CD14-positive monocyte (primary cell): ENCODE data around the gene MEX3D. TPM values are rescaled to one million over a fixed set of nuclear protein-coding genes. Genes with fewer than 3 reads are reported as not detected.

ENCODE experiments used
- DNase-seq, 3 donors: peaks; one replicate each; pipeline ENCODE4 v3.0.0-alpha.2; 2011 to 2022
- H2AFZ ChIP-seq: 2 replicates; pipeline ENCODE4 v1.6.0; 2012; ENCODE audit warnings: mild to moderate bottlenecking, low read depth, low read length, inconsistent platforms; ENCODE audit not compliant: insufficient read depth, poor library complexity, severe bottlenecking
- H3K27ac ChIP-seq, 2 donors: 1 replicate in 1 of 2; 2 replicates in 1 of 2; pipeline ENCODE4 v1.5.1; 2012 to 2013; ENCODE audit warnings: low read length in 2 of 2, control low read depth in 1 of 2, inconsistent platforms in 1 of 2, low read depth in 1 of 2, mild to moderate bottlenecking in 1 of 2
- H3K27me3 ChIP-seq, 2 donors: one replicate each; pipeline versions ENCODE4 v1.6.0 to v1.6.1; 2011 to 2013; ENCODE audit warnings: low read length in 2 of 2; ENCODE audit not compliant: control insufficient read depth in 2 of 2, insufficient read depth in 2 of 2
- H3K36me3 ChIP-seq, 2 donors: replicated peaks in 1 of 2; 1 replicate in 1 of 2; 2 replicates in 1 of 2; pipeline versions ENCODE4 v1.5.1 to v1.6.1; 2012 to 2013; ENCODE audit warnings: low read length in 2 of 2, control low read depth in 1 of 2, inconsistent platforms in 1 of 2, mild to moderate bottlenecking in 1 of 2; ENCODE audit not compliant: insufficient read depth in 2 of 2, control insufficient read depth in 1 of 2
- H3K4me1 ChIP-seq, 2 donors: 1 replicate in 1 of 2; 2 replicates in 1 of 2; pipeline versions ENCODE4 v1.5.1 to v1.6.1; 2012 to 2013; ENCODE audit warnings: low read length in 2 of 2, control low read depth in 1 of 2, inconsistent platforms in 1 of 2, mild to moderate bottlenecking in 1 of 2, moderate library complexity in 1 of 2; ENCODE audit not compliant: insufficient read depth in 2 of 2, control insufficient read depth in 1 of 2
- H3K4me2 ChIP-seq: replicated peaks from 2 replicates; pipeline ENCODE3; 2012; ENCODE audit warnings: low read length, moderate library complexity, mild to moderate bottlenecking; ENCODE audit not compliant: poor library complexity, severe bottlenecking; ENCODE audit errors: extremely low read depth
- H3K4me3 ChIP-seq, 3 experiments: fragments of 200-600 bp in 1 of 3; sonication (generic) in 1 of 3; replicated peaks in 1 of 3; 1 replicate in 2 of 3; 2 replicates in 1 of 3; pipeline ENCODE4 v1.5.1; 2011 to 2013; ENCODE audit warnings: low read length in 3 of 3, mild to moderate bottlenecking in 3 of 3, control low read depth in 2 of 3, low read depth in 2 of 3, inconsistent platforms in 1 of 3, moderate library complexity in 1 of 3
- H3K79me2 ChIP-seq: 2 replicates; pipeline ENCODE4 v1.6.0; 2012; ENCODE audit warnings: mild to moderate bottlenecking, control low read depth, inconsistent platforms, low read length, moderate library complexity; ENCODE audit not compliant: insufficient read depth
- H3K9ac ChIP-seq: 2 replicates; pipeline ENCODE4 v1.6.0; 2017; ENCODE audit warnings: low read length, mild to moderate bottlenecking; ENCODE audit not compliant: insufficient read depth, poor library complexity, severe bottlenecking
- H3K9me3 ChIP-seq, 2 donors: replicated peaks in 1 of 2; 1 replicate in 1 of 2; 2 replicates in 1 of 2; pipeline versions ENCODE4 v1.5.1 to v1.6.1; 2012 to 2013; ENCODE audit warnings: low read length in 2 of 2, control low read depth in 1 of 2; ENCODE audit not compliant: control insufficient read depth in 1 of 2, insufficient read depth in 1 of 2
- H4K20me1 ChIP-seq: 2 replicates; pipeline ENCODE4 v1.6.0; 2012; ENCODE audit warnings: mild to moderate bottlenecking, low read length, control low read depth, moderate library complexity; ENCODE audit not compliant: insufficient read depth
- H3K27ac Mint-ChIP-seq, 7 donors: one replicate each; pipeline ENCODE4 v1.8.0; 2020; ENCODE audit warnings: mild to moderate bottlenecking in 7 of 7, mixed read lengths in 7 of 7, moderate library complexity in 6 of 7, inconsistent platforms in 2 of 7
- H3K27me3 Mint-ChIP-seq, 3 donors: one replicate each; pipeline ENCODE4 v1.8.0; 2021 to 2022; ENCODE audit warnings: low read depth in 3 of 3, mild to moderate bottlenecking in 3 of 3, mixed read lengths in 3 of 3, moderate library complexity in 3 of 3, inconsistent platforms in 1 of 3
- H3K36me3 Mint-ChIP-seq, 2 donors: one replicate each; pipeline ENCODE4 v1.8.0; 2020; ENCODE audit warnings: mixed read lengths in 2 of 2, inconsistent platforms in 1 of 2, mild to moderate bottlenecking in 1 of 2
- H3K4me1 Mint-ChIP-seq: one replicate; pipeline ENCODE4 v1.8.0; 2020; ENCODE audit warnings: mild to moderate bottlenecking, mixed read lengths
- H3K4me3 Mint-ChIP-seq, 2 donors: one replicate each; pipeline ENCODE4 v1.8.0; 2020; ENCODE audit warnings: mild to moderate bottlenecking in 2 of 2, mixed read lengths in 2 of 2, moderate library complexity in 1 of 2
- H3K9me3 Mint-ChIP-seq, 7 donors: one replicate each; pipeline ENCODE4 v1.8.0; 2020 to 2022; ENCODE audit warnings: mixed read lengths in 7 of 7, mild to moderate bottlenecking in 6 of 7, moderate library complexity in 6 of 7, inconsistent platforms in 2 of 7
- CTCF ChIP-seq: fragments of 200-600 bp; IDR thresholded peaks from one replicate; pipeline ENCODE4 v1.8.0; 2022; ENCODE audit warnings: antibody characterized with exemption, mild to moderate bottlenecking
- WGBS: methylation state at CpG from one replicate; pipeline ENCODE4 v1.1.5; 2013; ENCODE audit warnings: missing lambda C conversion rate; ENCODE audit not compliant: insufficient coverage; 5-methylcytosine and 5-hydroxymethylcytosine counted together
- intact Hi-C, 2 donors: fragments of 100-400 bp; cut with micrococcal nuclease; formaldehyde crosslinking; loops; one replicate each; pipeline versions ENCODE4 v1.15.0 to v1.15.1; 2023
- polyA plus RNA-seq, 3 donors: library from polyadenylated mRNA; depleted of rRNA in 1 of 3; unstranded in 2 of 3; stranded (reverse) in 1 of 3; fragments of 300-500 nt in 2 of 3; fragments of >200 nt in 1 of 3; fragmentation: Illumina TruSeq in 2 of 3; gene quantifications; 1 replicate in 2 of 3; 2 replicates in 1 of 3; pipeline ENCODE4 v1.2.3, GENCODE V29; 2012 to 2021

MEX3D gene
- polyA plus RNA-seq, 3 donors: 0.08 to 1.0 (median 0.10) TPM

DNA sequence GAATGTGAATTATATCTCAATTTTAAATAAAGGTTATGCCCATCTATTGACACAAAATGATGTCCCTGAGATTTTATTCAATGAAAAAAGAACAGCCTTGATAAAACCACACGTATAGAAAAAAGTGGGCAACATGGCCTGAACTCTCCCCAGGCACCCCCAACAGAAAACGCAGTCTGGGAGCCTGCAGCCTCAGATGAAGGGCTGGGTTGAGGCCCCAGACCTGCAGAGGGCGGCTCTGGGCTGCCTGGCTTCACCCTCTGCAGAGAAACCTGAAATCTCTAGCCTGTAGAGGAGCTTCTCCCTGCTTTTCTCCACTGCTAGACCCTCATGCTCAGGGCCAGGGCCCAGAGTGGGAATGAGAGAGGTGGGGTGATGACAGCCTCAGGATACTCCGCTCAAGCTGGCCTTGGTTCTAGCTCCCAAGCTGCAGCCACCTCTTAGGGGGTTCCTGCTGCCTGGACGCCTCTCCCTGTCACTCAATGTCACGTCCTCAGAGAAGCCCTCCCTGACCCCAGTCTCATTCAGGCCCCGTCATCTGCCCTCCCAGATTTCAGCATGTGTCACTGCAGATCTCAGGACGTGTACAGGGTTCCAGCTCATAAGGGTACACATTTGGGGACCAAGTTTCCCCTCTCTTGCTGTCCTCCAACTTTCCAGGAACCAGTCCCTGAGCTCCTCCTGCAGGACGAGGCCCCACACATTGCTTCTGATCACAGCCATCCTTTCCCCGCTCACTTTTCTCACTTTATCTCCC, 22.7 kb upstream of the MEX3D start:
- Mint-ChIP-seq H3K4me1 (peaks cover 28% of the 10 kb centered on the region), H3K4me3 (peak overlapping the region; percentile 83 to 91), H3K36me3 (peaks cover 6 to 15% of the 10 kb centered on the region in 2 donors), H3K27me3 (peaks cover 0 to 2% (median 0%) of the 10 kb centered on the region in 3 donors), H3K27ac (peak overlapping the region; percentile 35 to 89 (median 75)), H3K9me3 (no peaks in the 10 kb centered on the region)
- H3K79me2 ChIP-seq: peaks cover 58% of the 10 kb centered on the region
- H3K27me3 ChIP-seq: no peaks in the 10 kb centered on the region
- H2AFZ ChIP-seq: peak overlapping the region; percentile 83
- peak in 1 of 3 donors; percentile 29 for DNase-seq
- H4K20me1 ChIP-seq: peaks cover 37% of the 10 kb centered on the region
- peaks cover 1 to 4% of the 10 kb centered on the region in 2 donors for H3K36me3 ChIP-seq
- intact Hi-C loops: loop anchor here in 1 of 2 donors (5.0 kb wide), 1 partner anchor 61 kb away; the partner anchor contains the start of gene TCF3
- TF ChIP-seq CTCF: no peak
- H3K9me3 ChIP-seq: no peaks in the 10 kb centered on the region
- 4% methylated on average over 7 of the region's 10 CpGs for WGBS
- H3K4me2 ChIP-seq: peak overlapping the region; percentile 93
- peak overlapping the region; percentile 83 for H3K9ac ChIP-seq
- H3K4me3 ChIP-seq: peak overlapping the region in 2 of 3 experiments; percentile 78 to 86
- H3K27ac ChIP-seq: peak overlapping the region in 1 of 2 donors; percentile 90
- peaks cover 28 to 36% of the 10 kb centered on the region in 2 donors for H3K4me1 ChIP-seq

DNA sequence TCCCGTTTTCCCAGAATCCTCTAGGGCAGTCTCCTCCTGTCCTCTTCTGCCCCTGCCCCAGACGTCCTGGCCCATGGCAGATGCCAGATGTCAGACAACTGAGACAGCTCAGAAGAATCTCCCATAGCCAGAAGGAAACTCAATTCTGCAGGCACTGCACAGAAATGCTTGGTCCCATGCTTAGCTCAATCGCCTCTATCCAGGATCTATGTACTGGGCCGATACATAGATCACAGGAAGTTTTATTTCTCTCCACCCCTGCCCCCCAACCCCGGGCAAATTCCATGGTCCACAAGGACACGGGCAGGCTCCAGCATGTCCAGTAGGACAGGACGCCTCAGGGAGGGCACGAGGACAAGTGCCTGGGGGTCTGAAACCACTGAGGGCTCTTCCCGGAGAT, 19.7 kb upstream of the MEX3D start:
- no peak for TF ChIP-seq CTCF
- Histone ChIP-seq H3K9ac (peak overlapping the region; percentile 4), H3K36me3 (peaks cover 10 to 28% of the 10 kb centered on the region in 2 donors), H3K9me3 (no peaks in the 10 kb centered on the region), H2AFZ (no peak overlapping the region), H3K4me3 (no peak overlapping the region), H3K27me3 (no peaks in the 10 kb centered on the region), H3K4me1 (peaks cover 23 to 27% of the 10 kb centered on the region in 2 donors), H3K27ac (no peak overlapping the region), H4K20me1 (peaks cover 43% of the 10 kb centered on the region), H3K4me2 (no peak overlapping the region), H3K79me2 (peaks cover 63% of the 10 kb centered on the region)
- peak overlapping the region in 1 of 7 donors; percentile 72 for H3K27ac Mint-ChIP-seq
- peaks cover 16 to 31% of the 10 kb centered on the region in 2 donors for H3K36me3 Mint-ChIP-seq
- DNase-seq: no peak
- H3K4me1 Mint-ChIP-seq: peaks cover 22% of the 10 kb centered on the region
- intact Hi-C loops: no loop called here
- no peak overlapping the region for H3K4me3 Mint-ChIP-seq
- H3K27me3 Mint-ChIP-seq: peaks cover 0 to 2% (median 0%) of the 10 kb centered on the region in 3 donors
- 92% methylated on average over 7 of the region's 9 CpGs for WGBS
- H3K9me3 Mint-ChIP-seq: peaks cover 0 to 5% (median 0%) of the 10 kb centered on the region in 7 donors
